ENCODE data around the gene IGFBP7.

Gene IGFBP7, protein sequence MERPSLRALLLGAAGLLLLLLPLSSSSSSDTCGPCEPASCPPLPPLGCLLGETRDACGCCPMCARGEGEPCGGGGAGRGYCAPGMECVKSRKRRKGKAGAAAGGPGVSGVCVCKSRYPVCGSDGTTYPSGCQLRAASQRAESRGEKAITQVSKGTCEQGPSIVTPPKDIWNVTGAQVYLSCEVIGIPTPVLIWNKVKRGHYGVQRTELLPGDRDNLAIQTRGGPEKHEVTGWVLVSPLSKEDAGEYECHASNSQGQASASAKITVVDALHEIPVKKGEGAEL

GRCh38 chr4:57109847-57110639 lies at the start of gene IGFBP7:
Gene IGFBP7, minus strand, starts transcription at chr4:57110385. Its CDS starts 34 bp downstream, at chr4:57110351.
- ChIA-PET CTCF (interaction anchor here (0.6 to 1.5 kb wide), 2 partner anchors 54 to 72 kb away, joined by 3 to 6 read pairs; no protein-coding TSS in a partner anchor), POLR2A (ENCODE audit: low non-redundant PET) (no interaction called here)
- no peak for TF ChIP-seq CTCF (conservative IDR thresholded peaks at IDR 0.05; ENCODE audit: low read depth)
- peak within 1 kb of the TSS; percentile 90 for H3K27ac ChIP-seq
- peak; percentile 69 for DNase-seq (ENCODE audit: low spot score)

- DNase-seq (ENCODE audit: low spot score), result no peak
- POLR2A ChIA-PET (ENCODE audit: low non-redundant PET), result no interaction called here
- H3K27ac ChIP-seq, result no peak overlapping the region
- no peak for TF ChIP-seq CTCF (conservative IDR thresholded peaks at IDR 0.05; ENCODE audit: low read depth)
- CTCF ChIA-PET, result no interaction called here
These were observed 49.7 kb upstream of the IGFBP7 start for GRCh38 chr4:57159866-57160265.

DNA sequence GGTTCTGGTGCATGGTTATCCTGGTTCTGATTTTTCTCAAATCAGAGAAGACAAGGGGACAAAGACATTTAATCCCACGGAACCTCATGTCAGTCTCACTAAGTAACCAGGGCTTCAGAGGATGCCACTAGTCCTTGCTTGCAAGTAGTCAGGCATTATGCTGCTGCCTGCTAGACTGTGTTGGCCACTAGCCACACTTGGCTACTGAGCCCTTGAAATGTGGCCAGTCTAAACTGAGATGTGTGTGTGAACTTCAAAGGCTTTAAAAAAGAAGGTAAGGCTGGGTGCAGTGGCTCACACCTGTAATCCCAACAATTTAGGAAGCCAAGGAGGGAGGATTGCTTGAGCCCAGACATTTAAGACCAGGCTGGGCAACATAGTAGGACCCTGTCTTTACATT lies 48.6 kb upstream of the IGFBP7 start:
- no peak for DNase-seq (ENCODE audit: low spot score)
- POLR2A ChIA-PET (ENCODE audit: low non-redundant PET), result no interaction called here
- CTCF ChIA-PET, result interaction anchor here (0.5 kb wide), 1 partner anchor 16 kb away, joined by 3 read pairs; no protein-coding TSS in a partner anchor
- TF ChIP-seq CTCF (conservative IDR thresholded peaks at IDR 0.05; ENCODE audit: low read depth), result no peak
- H3K27ac ChIP-seq, result no peak overlapping the region

- POLR2A ChIA-PET (ENCODE audit: low non-redundant PET), result no interaction called here
- CTCF ChIA-PET, result interaction anchor here (0.6 to 0.7 kb wide), 2 partner anchors 35 to 121 kb away, joined by 3 to 6 read pairs; no protein-coding TSS in a partner anchor
These were observed 48.0 kb upstream of the IGFBP7 start for GRCh38 chr4:57158221-57158620.

DNA sequence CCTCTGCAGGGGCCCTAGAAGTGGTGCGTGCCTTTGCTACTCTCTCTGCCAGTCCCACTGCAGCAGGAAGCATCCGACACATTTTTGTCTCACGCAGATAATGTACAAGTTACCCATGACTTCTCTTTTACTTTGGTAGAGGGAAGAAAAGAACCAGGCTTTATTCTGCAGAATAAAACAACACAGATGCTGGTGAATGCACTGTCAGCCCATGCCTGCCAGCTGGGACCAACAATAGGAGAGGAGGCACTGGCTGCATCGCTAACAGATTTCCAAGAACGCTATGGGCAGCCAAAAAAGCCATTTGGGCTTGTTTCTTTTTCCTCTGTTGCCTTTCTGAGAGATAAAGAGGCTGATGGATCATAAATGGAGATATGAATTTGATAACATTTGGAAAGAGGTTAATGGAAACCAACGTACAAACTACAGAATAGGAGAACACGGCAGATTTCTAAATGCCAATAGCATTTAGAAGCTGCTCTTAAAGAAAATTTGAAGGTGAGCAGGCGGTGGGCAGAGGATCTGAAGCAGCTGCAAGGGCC lies 47.5 kb upstream of the IGFBP7 start:
- no peak for TF ChIP-seq CTCF (conservative IDR thresholded peaks at IDR 0.05; ENCODE audit: low read depth)
- POLR2A ChIA-PET (ENCODE audit: low non-redundant PET), result no interaction called here
- no peak for DNase-seq (ENCODE audit: low spot score)

More at GRCh38 chr4:57158221-57158620, 48.0 kb upstream of the IGFBP7 start:
- H3K27ac ChIP-seq, result no peak overlapping the region
- TF ChIP-seq CTCF (conservative IDR thresholded peaks at IDR 0.05; ENCODE audit: low read depth), result no peak
- no peak for DNase-seq (ENCODE audit: low spot score)

GRCh38 chr4:57156242-57156990 lies 46.2 kb upstream of the IGFBP7 start:
- CTCF ChIA-PET, result interaction anchor here (0.7 kb wide), 1 partner anchor 11 kb away, joined by 3 read pairs; no protein-coding TSS in a partner anchor
- DNase-seq (ENCODE audit: low spot score), result peak; percentile 48
- POLR2A ChIA-PET (ENCODE audit: low non-redundant PET), result no interaction called here
- TF ChIP-seq CTCF (conservative IDR thresholded peaks at IDR 0.05; ENCODE audit: low read depth), result no peak
- H3K27ac ChIP-seq, result no peak overlapping the region

More for the DNA sequence above, 47.5 kb upstream of the IGFBP7 start:
- no peak overlapping the region for H3K27ac ChIP-seq
- CTCF ChIA-PET, result interaction anchor here (0.6 to 0.7 kb wide), 2 partner anchors 35 to 120 kb away, joined by 3 to 6 read pairs; no protein-coding TSS in a partner anchor
